Panc1 (cell line): ENCODE results near the gene TBC1D10A. TPM values are rescaled to one million over a fixed set of nuclear protein-coding genes. Genes with fewer than 3 reads are reported as not detected.

Experiments
- ATAC-seq: fragments of 200-7000 bp; cut with Tn5 transposase; 2 replicates; pipeline ENCODE4 v1.9.1; 2020; ENCODE audit warnings: mild to moderate bottlenecking, moderate library complexity
- BruUV-seq: library from RNA; stranded (reverse); fragments of 400-500 nt; replicated peaks from 2 replicates; lab custom pipeline; 2021; lab: Mats Ljungman, UMichigan
- CTCF ChIA-PET: fragments of 300-600 bp; sonication (Branson Sonifier 250); formaldehyde crosslinking; loops from one replicate; lab custom pipeline; 2022; ENCODE audit warnings: antibody characterized with exemption; lab: Charles Lee
- POLR2A ChIA-PET: fragments of 300-600 bp; sonication (Branson Sonifier 250); formaldehyde crosslinking; loops from one replicate; lab custom pipeline; 2022; ENCODE audit warnings: antibody characterized with exemption; lab: Charles Lee
- DNase-seq: peaks from one replicate; pipeline ENCODE4 v3.0.0-alpha.2; 2010; ENCODE audit warnings: low read depth, low spot score
- H3K27ac ChIP-seq: 2 replicates; pipeline ENCODE4 v1.5.1; 2011; ENCODE audit warnings: mild to moderate bottlenecking, low read length, inconsistent platforms
- H3K27me3 ChIP-seq: fragments of 200-500 bp; sonication (Bioruptor generic); 2 replicates; pipeline ENCODE4 v1.6.0; 2014; ENCODE audit warnings: low read length, inconsistent platforms; ENCODE audit not compliant: control insufficient read depth, insufficient read depth
- H3K36me3 ChIP-seq: fragments of 200-500 bp; sonication (Bioruptor generic); 2 replicates; pipeline ENCODE4 v1.5.1; 2014; ENCODE audit warnings: inconsistent platforms, mild to moderate bottlenecking, low read length, moderate library complexity; ENCODE audit not compliant: control insufficient read depth, insufficient read depth
- H3K4me1 ChIP-seq: 2 replicates; pipeline ENCODE4 v1.5.1; 2011; ENCODE audit warnings: inconsistent platforms, mild to moderate bottlenecking, low read length, moderate library complexity; ENCODE audit not compliant: control insufficient read depth, insufficient read depth
- H3K4me3 ChIP-seq, 2 experiments: 2 replicates each; pipeline ENCODE4 v1.5.1; 2011 to 2012; ENCODE audit warnings: low read depth in 2 of 2, low read length in 2 of 2, mild to moderate bottlenecking in 2 of 2, inconsistent platforms in 1 of 2, moderate library complexity in 1 of 2
- H3K9me3 ChIP-seq: fragments of 200-500 bp; sonication (Bioruptor generic); 2 replicates; pipeline ENCODE4 v1.5.1; 2014; ENCODE audit warnings: low read depth, mild to moderate bottlenecking, inconsistent platforms, low read length, moderate library complexity; ENCODE audit not compliant: control insufficient read depth, insufficient read depth
- CTCF ChIP-seq: fragments of 450-650 bp; IDR thresholded peaks from 2 replicates; pipeline ENCODE4 v1.5.1; 2017; ENCODE audit warnings: mild to moderate bottlenecking
- POLR2AphosphoS5 ChIP-seq: IDR thresholded peaks from 2 replicates; pipeline ENCODE4 v1.6.1; 2012; ENCODE audit warnings: mild to moderate bottlenecking, low read depth, low read length, moderate library complexity
- REST ChIP-seq, 2 experiments: IDR thresholded peaks; 2 replicates each; pipeline ENCODE4 v1.6.1; 2011 to 2012; ENCODE audit warnings: low read depth in 2 of 2, control low read depth in 1 of 2, low read length in 1 of 2, mild to moderate bottlenecking in 1 of 2, moderate library complexity in 1 of 2; ENCODE audit not compliant: insufficient read depth in 1 of 2
- SIN3A ChIP-seq: IDR thresholded peaks from 2 replicates; pipeline ENCODE4 v1.6.1; 2012; ENCODE audit warnings: low read depth, mild to moderate bottlenecking, low read length, moderate library complexity, borderline replicate concordance; ENCODE audit not compliant: insufficient read depth
- TCF7L2 ChIP-seq: IDR thresholded peaks from 2 replicates; pipeline ENCODE4 v1.6.1; 2011; ENCODE audit warnings: mild to moderate bottlenecking, low read depth, low read length, inconsistent platforms
- in situ Hi-C: cut with HindIII; loops from 2 replicates; pipeline ENCODE4 v1.10.0; 2016; ENCODE audit warnings: low sequenced_read_pairs, low pct_unique_long_range_greater_than_20kb
- intact Hi-C: fragments of 100-400 bp; cut with micrococcal nuclease; formaldehyde crosslinking; loops from one replicate; pipeline ENCODE4 v1.10.0; 2022; ENCODE audit not compliant: unreplicated experiment
- total RNA-seq: library from RNA; stranded (reverse); gene quantifications from one replicate; pipeline ENCODE4 v1.2.1, GENCODE V29; 2021; ENCODE audit not compliant: unreplicated experiment

The TBC1D10A gene
- total RNA-seq, 1 experiment from 2014 or later, result 14.9 TPM

- Histone ChIP-seq H3K27ac (no peak overlapping the region), H3K4me3 (no peak overlapping the region), H3K36me3 (no peaks in the 10 kb centered on the region), H3K27me3 (no peaks in the 10 kb centered on the region), H3K4me1 (peaks cover 5% of the 10 kb centered on the region), H3K9me3 (no peaks in the 10 kb centered on the region)
- TF ChIP-seq SIN3A (no peak), POLR2AphosphoS5 (no peak), REST (IDR thresholded peaks at IDR 0.05; ENCODE audit: insufficient read depth in 1 of 2, low read depth in 2 of 2, low read length in 1 of 2) (no peak), TCF7L2 (no peak), CTCF (no peak)
- DNase-seq (no peak), ATAC-seq (no peak)
- POLR2A ChIA-PET, result no interaction called here
- intact Hi-C loops (no loop called here), in situ Hi-C loops (no loop called here)
- CTCF ChIA-PET, result interaction anchor here (1.2 kb wide), 1 partner anchor 24 kb away, joined by 4 read pairs; no protein-coding TSS in a partner anchor
- BruUV-seq, result no TSS peak
Observed at GRCh38 chr22:30263883-30264282, 62.9 kb downstream of the TBC1D10A start.

GRCh38 chr22:30262917-30263741 is 63.6 kb downstream of the TBC1D10A start:
- Histone ChIP-seq H3K4me1 (peaks cover 12% of the 10 kb centered on the region), H3K9me3 (no peaks in the 10 kb centered on the region), H3K36me3 (no peaks in the 10 kb centered on the region), H3K27ac (peak overlapping the region; percentile 51; the same call in 1 of the 2 replicates), H3K27me3 (no peaks in the 10 kb centered on the region), H3K4me3 (peak overlapping the region in 1 of 2 experiments; percentile 7; a peak in 1 of 4 replicates)
- ATAC-seq (peak; percentile 64), DNase-seq (no peak)
- no TSS peak for BruUV-seq
- ChIA-PET CTCF (interaction anchor here (0.5 to 1.2 kb wide), 2 partner anchors 25 to 59 kb away, joined by 4 to 8 read pairs; no protein-coding TSS in a partner anchor), POLR2A (no interaction called here)
- in situ Hi-C loops, result no loop called here
- intact Hi-C loops, result no loop called here
- TF ChIP-seq POLR2AphosphoS5 (no peak), CTCF (peak; percentile 96), TCF7L2 (no peak), REST (IDR thresholded peaks at IDR 0.05; ENCODE audit: insufficient read depth in 1 of 2, low read depth in 2 of 2, low read length in 1 of 2) (no peak), SIN3A (no peak)
